CD8-positive, alpha-beta memory T cell (primary cell): Measurements from ENCODE around the gene MPHOSPH9. TPM values are rescaled to one million over a fixed set of nuclear protein-coding genes. Genes with fewer than 3 reads are reported as not detected.

Source experiments
- CTCF ChIA-PET: fragments of 350-600 bp; sonication (Branson Sonifier 250); formaldehyde crosslinking; loops from one replicate; lab custom pipeline; 2021; ENCODE audit warnings: antibody characterized with exemption; lab: Charles Lee
- POLR2A ChIA-PET: fragments of 350-600 bp; sonication (Branson Sonifier 250); formaldehyde crosslinking; loops from one replicate; lab custom pipeline; 2021; ENCODE audit warnings: antibody characterized with exemption; lab: Charles Lee
- DNase-seq, 5 donors: peaks; one replicate each; pipeline versions ENCODE4 v3.0.0 to v3.0.0-alpha.2; 2020 to 2022; ENCODE audit warnings: mixed read lengths in 1 of 5
- H3K27ac ChIP-seq: one replicate; pipeline ENCODE4 v1.7.0; 2013; ENCODE audit warnings: low read depth, mild to moderate bottlenecking, low read length, moderate library complexity
- H3K27me3 ChIP-seq: 2 replicates; pipeline ENCODE4 v1.7.0; 2013; ENCODE audit warnings: low read length, mild to moderate bottlenecking; ENCODE audit not compliant: insufficient read depth, poor library complexity, severe bottlenecking
- H3K36me3 ChIP-seq: 2 replicates; pipeline ENCODE4 v1.7.0; 2013; ENCODE audit warnings: mild to moderate bottlenecking, low read length, moderate library complexity; ENCODE audit not compliant: insufficient read depth
- H3K4me1 ChIP-seq: 2 replicates; pipeline ENCODE4 v1.7.0; 2013; ENCODE audit warnings: mild to moderate bottlenecking, low read length, moderate library complexity; ENCODE audit not compliant: insufficient read depth
- H3K4me3 ChIP-seq: 2 replicates; pipeline ENCODE4 v1.7.0; 2013; ENCODE audit warnings: mild to moderate bottlenecking, low read length
- H3K9me3 ChIP-seq: 2 replicates; pipeline ENCODE4 v1.7.0; 2013; ENCODE audit warnings: mild to moderate bottlenecking, low read length
- H3K27ac Mint-ChIP-seq, 8 donors: one replicate each; pipeline ENCODE4 v1.8.0; 2020 to 2021; ENCODE audit warnings: mixed read lengths in 8 of 8, mild to moderate bottlenecking in 6 of 8, inconsistent platforms in 3 of 8, moderate library complexity in 3 of 8
- H3K27me3 Mint-ChIP-seq, 2 donors: one replicate each; pipeline ENCODE4 v1.8.0; 2020 to 2021; ENCODE audit warnings: mixed read lengths in 2 of 2, mild to moderate bottlenecking in 1 of 2, moderate library complexity in 1 of 2
- H3K36me3 Mint-ChIP-seq, 3 donors: one replicate each; pipeline ENCODE4 v1.8.0; 2020 to 2021; ENCODE audit warnings: mixed read lengths in 3 of 3, inconsistent platforms in 1 of 3, mild to moderate bottlenecking in 1 of 3
- H3K4me1 Mint-ChIP-seq, 3 donors: one replicate each; pipeline ENCODE4 v1.8.0; 2020 to 2021; ENCODE audit warnings: mixed read lengths in 3 of 3, inconsistent platforms in 1 of 3, mild to moderate bottlenecking in 1 of 3
- H3K4me3 Mint-ChIP-seq, 7 donors: one replicate each; pipeline ENCODE4 v1.8.0; 2020 to 2021; ENCODE audit warnings: mixed read lengths in 7 of 7, mild to moderate bottlenecking in 6 of 7, moderate library complexity in 4 of 7, inconsistent platforms in 2 of 7
- H3K9me3 Mint-ChIP-seq, 5 donors: one replicate each; pipeline ENCODE4 v1.8.0; 2020 to 2022; ENCODE audit warnings: mixed read lengths in 5 of 5, mild to moderate bottlenecking in 3 of 5, moderate library complexity in 2 of 5, inconsistent platforms in 1 of 5
- polyA plus RNA-seq: library from polyadenylated mRNA; unstranded; fragments of 300-500 nt; fragmentation: Illumina TruSeq; gene quantifications from one replicate; pipeline ENCODE4 v1.2.3, GENCODE V29; 2021
- total RNA-seq, 2 experiments: library from RNA; stranded (reverse); gene quantifications; one replicate each; pipeline ENCODE4 v1.2.3, GENCODE V29; 2021

Gene MPHOSPH9
- total and polyA plus RNA-seq, 3 experiments from 2014 or later, result 31.0 to 74.8 (median 67.3) TPM

DNA sequence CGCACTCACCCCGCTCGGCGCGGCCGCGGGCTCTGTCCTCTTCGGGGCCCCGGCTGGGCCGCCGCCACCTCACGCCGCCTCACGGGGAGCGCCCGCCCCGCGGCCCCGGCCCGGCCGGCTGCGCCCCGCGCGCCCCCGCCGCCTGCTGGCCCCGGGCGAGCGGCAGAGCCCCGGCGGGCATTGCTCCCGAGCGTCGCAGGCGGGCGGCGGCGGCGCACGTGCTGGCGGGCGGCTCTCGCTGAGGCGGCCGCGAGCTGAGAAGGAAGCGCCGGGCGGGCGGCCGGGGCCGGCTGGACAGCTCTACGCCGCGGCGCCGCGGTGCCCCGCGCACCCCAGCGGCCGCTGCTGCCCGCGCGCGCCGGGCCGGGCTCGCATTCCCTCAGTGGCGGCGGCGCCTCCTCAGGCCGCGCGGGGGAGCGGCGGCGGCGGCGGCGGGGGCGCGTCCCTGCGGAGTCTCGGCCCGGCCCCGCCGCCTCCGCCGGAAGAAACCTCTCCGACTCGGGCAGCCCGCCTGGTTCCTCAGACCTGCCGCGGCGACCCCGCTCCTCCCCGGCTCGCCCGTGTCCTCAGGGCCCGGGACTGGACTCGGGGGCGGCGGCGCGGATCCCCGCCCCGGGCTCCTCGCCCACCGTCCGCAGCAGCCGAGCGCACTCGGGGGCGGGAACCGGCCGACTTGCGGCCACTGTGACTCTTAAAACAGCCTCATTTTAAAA lies 82.0 kb downstream of the MPHOSPH9 start, which contains the start of gene PITPNM2:
Gene PITPNM2, minus strand, starts transcription at position 347 of the 713 bp plus-strand sequence. CDS start 116,500 bp downstream, outside the sequence.
- Histone ChIP-seq H3K4me1 (peaks cover 25% of the 10 kb centered on the region), H3K9me3 (no peaks in the 10 kb centered on the region), H3K4me3 (peak within 1 kb of the TSS; percentile 51), H3K36me3 (no peaks in the 10 kb centered on the region), H3K27ac (no peak within 1 kb of the TSS), H3K27me3 (no peaks in the 10 kb centered on the region)
- Mint-ChIP-seq H3K4me3 (peak within 1 kb of the TSS; percentile 80 to 92 (median 85)), H3K27me3 (peaks cover 0 to 3% of the 10 kb centered on the region in 2 donors), H3K27ac (peak within 1 kb of the TSS in 7 of 8 donors; percentile 45 to 95 (median 69)), H3K4me1 (peaks cover 24 to 30% (median 27%) of the 10 kb centered on the region in 3 donors), H3K9me3 (no peaks in the 10 kb centered on the region), H3K36me3 (peaks cover 0 to 8% (median 0%) of the 10 kb centered on the region in 3 donors)
- CTCF ChIA-PET, result interaction anchor here (0.8 to 2.1 kb wide), 5 partner anchors 11 to 432 kb away, joined by 3 to 7 read pairs (median 5); no protein-coding TSS in a partner anchor
- POLR2A ChIA-PET, result interaction anchor here (2.1 kb wide), 1 partner anchor 82 kb away, joined by 6 read pairs; the partner anchor contains the start of genes MPHOSPH9 and MTRFR
- peak; percentile 29 to 69 (median 51) for DNase-seq

DNA sequence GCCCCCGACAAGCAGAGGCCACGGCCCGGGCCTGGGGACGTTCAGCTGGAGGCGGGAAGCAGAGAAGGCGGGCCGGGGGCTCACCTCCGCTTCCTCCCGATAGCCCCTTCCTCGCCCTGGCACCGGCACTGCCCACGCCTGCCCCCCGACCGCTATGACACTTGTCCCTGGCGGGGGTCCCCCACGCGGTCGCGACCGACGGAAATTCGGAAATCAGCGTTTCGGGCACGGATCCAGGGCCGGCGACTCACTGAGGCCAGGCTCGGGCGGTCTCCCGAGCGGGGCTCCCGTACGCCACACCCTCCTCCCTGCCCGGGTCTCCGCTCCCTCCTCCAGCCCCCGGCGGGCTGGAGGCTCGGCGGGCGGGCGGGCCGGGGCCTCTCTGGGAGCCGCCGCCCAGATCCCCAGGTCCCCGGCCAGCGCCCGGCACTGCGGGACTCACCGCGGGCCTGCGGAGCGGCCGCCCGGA lies 82.6 kb downstream of the MPHOSPH9 start:
- Histone ChIP-seq H3K27me3 (no peaks in the 10 kb centered on the region), H3K4me1 (peaks cover 25% of the 10 kb centered on the region), H3K4me3 (peak overlapping the region; percentile 51), H3K36me3 (no peaks in the 10 kb centered on the region), H3K27ac (no peak overlapping the region), H3K9me3 (no peaks in the 10 kb centered on the region)
- ChIA-PET POLR2A (interaction anchor here (2.1 kb wide), 1 partner anchor 83 kb away, joined by 6 read pairs; the partner anchor contains the start of genes MPHOSPH9 and MTRFR), CTCF (interaction anchor here (1.8 to 2.1 kb wide), 2 partner anchors 8 to 74 kb away, joined by 3 to 7 read pairs; no protein-coding TSS in a partner anchor)
- Mint-ChIP-seq H3K9me3 (no peaks in the 10 kb centered on the region), H3K36me3 (peaks cover 0 to 2% (median 0%) of the 10 kb centered on the region in 3 donors), H3K27me3 (peaks cover 0 to 3% of the 10 kb centered on the region in 2 donors), H3K27ac (no peak overlapping the region), H3K4me1 (peaks cover 24 to 30% (median 27%) of the 10 kb centered on the region in 3 donors), H3K4me3 (peak overlapping the region; percentile 43 to 92 (median 85))
- peak in 2 of 5 donors; percentile 9 to 48 for DNase-seq

GRCh38 chr12:123149501-123150274 lies 83.3 kb downstream of the MPHOSPH9 start:
- peak overlapping the region; percentile 43 to 92 (median 85) for H3K4me3 Mint-ChIP-seq
- no peaks in the 10 kb centered on the region for H3K36me3 Mint-ChIP-seq
- peaks cover 0 to 3% of the 10 kb centered on the region in 2 donors for H3K27me3 Mint-ChIP-seq
- no peaks in the 10 kb centered on the region for H3K36me3 ChIP-seq
- ChIA-PET CTCF (interaction anchor here (0.9 to 1.8 kb wide), 2 partner anchors 8 to 74 kb away, joined by 3 read pairs; no protein-coding TSS in a partner anchor), POLR2A (interaction anchor here (2.1 kb wide), 1 partner anchor 84 kb away, joined by 6 read pairs; the partner anchor contains the start of genes MPHOSPH9 and MTRFR)
- no peaks in the 10 kb centered on the region for H3K9me3 ChIP-seq
- peak overlapping the region; percentile 51 for H3K4me3 ChIP-seq
- DNase-seq, result no peak
- H3K4me1 ChIP-seq, result peaks cover 25% of the 10 kb centered on the region
- H3K27ac Mint-ChIP-seq, result peak overlapping the region in 7 of 8 donors; percentile 32 to 95 (median 67)
- H3K27me3 ChIP-seq, result no peaks in the 10 kb centered on the region
- H3K27ac ChIP-seq, result no peak overlapping the region
- peaks cover 24 to 30% (median 27%) of the 10 kb centered on the region in 3 donors for H3K4me1 Mint-ChIP-seq
- no peaks in the 10 kb centered on the region for H3K9me3 Mint-ChIP-seq

GRCh38 chr12:123149088-123149487 lies 83.9 kb downstream of the MPHOSPH9 start:
- Histone ChIP-seq H3K4me3 (no peak overlapping the region), H3K4me1 (peaks cover 25% of the 10 kb centered on the region), H3K27ac (no peak overlapping the region), H3K36me3 (no peaks in the 10 kb centered on the region), H3K9me3 (no peaks in the 10 kb centered on the region), H3K27me3 (no peaks in the 10 kb centered on the region)
- CTCF ChIA-PET, result interaction anchor here (0.9 to 1.8 kb wide), 2 partner anchors 9 to 74 kb away, joined by 3 read pairs; no protein-coding TSS in a partner anchor
- Mint-ChIP-seq H3K9me3 (no peaks in the 10 kb centered on the region), H3K27ac (peak overlapping the region in 4 of 8 donors; percentile 31 to 63 (median 36)), H3K27me3 (peaks cover 0 to 3% of the 10 kb centered on the region in 2 donors), H3K4me3 (peak overlapping the region; percentile 43 to 92 (median 85)), H3K4me1 (peaks cover 24 to 30% (median 27%) of the 10 kb centered on the region in 3 donors), H3K36me3 (no peaks in the 10 kb centered on the region)
- no peak for DNase-seq
- POLR2A ChIA-PET, result no interaction called here

GRCh38 chr12:123148655-123149054 lies 84.3 kb downstream of the MPHOSPH9 start:
- peaks cover 24 to 30% (median 27%) of the 10 kb centered on the region in 3 donors for H3K4me1 Mint-ChIP-seq
- Histone ChIP-seq H3K27me3 (no peaks in the 10 kb centered on the region), H3K4me1 (peaks cover 25% of the 10 kb centered on the region), H3K27ac (no peak overlapping the region), H3K36me3 (no peaks in the 10 kb centered on the region), H3K9me3 (no peaks in the 10 kb centered on the region), H3K4me3 (no peak overlapping the region)
- peak overlapping the region; percentile 9 to 85 (median 69) for H3K4me3 Mint-ChIP-seq
- H3K27me3 Mint-ChIP-seq, result peaks cover 0 to 3% of the 10 kb centered on the region in 2 donors
- H3K36me3 Mint-ChIP-seq, result no peaks in the 10 kb centered on the region
- CTCF ChIA-PET, result interaction anchor here (1.8 kb wide), 1 partner anchor 10 kb away, joined by 3 read pairs; no protein-coding TSS in a partner anchor
- POLR2A ChIA-PET, result no interaction called here
- no peak for DNase-seq
- peak overlapping the region in 3 of 8 donors; percentile 6 to 51 (median 35) for H3K27ac Mint-ChIP-seq
- no peaks in the 10 kb centered on the region for H3K9me3 Mint-ChIP-seq

- Mint-ChIP-seq H3K36me3 (no peaks in the 10 kb centered on the region), H3K9me3 (no peaks in the 10 kb centered on the region), H3K4me1 (peaks cover 24 to 29% (median 27%) of the 10 kb centered on the region in 3 donors), H3K27ac (peak overlapping the region in 2 of 8 donors; percentile 22 to 35), H3K27me3 (peaks cover 0 to 3% of the 10 kb centered on the region in 2 donors), H3K4me3 (peak overlapping the region in 5 of 7 donors; percentile 17 to 85 (median 69))
- ChIA-PET CTCF (no interaction called here), POLR2A (no interaction called here)
- peaks cover 25% of the 10 kb centered on the region for H3K4me1 ChIP-seq
- H3K36me3 ChIP-seq, result no peaks in the 10 kb centered on the region
- no peak overlapping the region for H3K27ac ChIP-seq
- no peaks in the 10 kb centered on the region for H3K27me3 ChIP-seq
- H3K9me3 ChIP-seq, result no peaks in the 10 kb centered on the region
- no peak for DNase-seq
- H3K4me3 ChIP-seq, result no peak overlapping the region
Observed at GRCh38 chr12:123148223-123148622, 84.7 kb downstream of the MPHOSPH9 start.

- peaks cover 0 to 3% of the 10 kb centered on the region in 2 donors for H3K27me3 Mint-ChIP-seq
- no peak for DNase-seq
- no peaks in the 10 kb centered on the region for H3K27me3 ChIP-seq
- H3K4me3 ChIP-seq, result no peak overlapping the region
- no peak overlapping the region for H3K27ac Mint-ChIP-seq
- H3K4me1 Mint-ChIP-seq, result peaks cover 13 to 16% (median 15%) of the 10 kb centered on the region in 3 donors
- no peaks in the 10 kb centered on the region for H3K9me3 Mint-ChIP-seq
- H3K4me3 Mint-ChIP-seq, result no peak overlapping the region
- ChIA-PET CTCF (interaction anchor here (0.8 kb wide), 1 partner anchor 285 kb away, joined by 3 read pairs; no protein-coding TSS in a partner anchor), POLR2A (interaction anchor here (0.5 kb wide), 1 partner anchor 40 kb away, joined by 4 read pairs; no protein-coding TSS in a partner anchor)
- peaks cover 27% of the 10 kb centered on the region for H3K4me1 ChIP-seq
- no peaks in the 10 kb centered on the region for H3K36me3 Mint-ChIP-seq
- H3K36me3 ChIP-seq, result no peaks in the 10 kb centered on the region
- H3K9me3 ChIP-seq, result no peaks in the 10 kb centered on the region
- H3K27ac ChIP-seq, result no peak overlapping the region
Observed at GRCh38 chr12:123145211-123145610, 87.7 kb downstream of the MPHOSPH9 start.
